Neural progenitor cell (in vitro differentiated cells): ENCODE data around the gene AUTS2. TPM values are rescaled to one million over a fixed set of nuclear protein-coding genes. Genes with fewer than 3 reads are reported as not detected.

ENCODE experiments used
- DNase-seq: peaks from one replicate; pipeline ENCODE4 v3.0.0-alpha.2; 2016; ENCODE audit warnings: low spot score
- H2AFZ ChIP-seq: fragments of 200-600 bp; sonication (generic); replicated peaks from 2 replicates; pipeline ENCODE4 v1.6.1; 2016; ENCODE audit warnings: antibody characterized with exemption
- H3F3A ChIP-seq: fragments of 200-600 bp; sonication (generic); 2 replicates; pipeline ENCODE4 v1.6.1; 2016; ENCODE audit warnings: antibody characterized with exemption, low read depth
- H3K27ac ChIP-seq: fragments of 200-600 bp; sonication (generic); 2 replicates; pipeline ENCODE4 v1.5.1; 2016; ENCODE audit warnings: mild to moderate bottlenecking
- H3K27me3 ChIP-seq: fragments of 200-600 bp; sonication (generic); 2 replicates; pipeline ENCODE4 v1.6.1; 2016; ENCODE audit warnings: mild to moderate bottlenecking, moderate library complexity
- H3K36me3 ChIP-seq: fragments of 200-600 bp; sonication (generic); 2 replicates; pipeline ENCODE4 v1.5.1; 2016
- H3K4me1 ChIP-seq: fragments of 200-600 bp; sonication (generic); 2 replicates; pipeline ENCODE4 v1.6.1; 2016; ENCODE audit warnings: mixed run types
- H3K4me2 ChIP-seq: fragments of 200-600 bp; sonication (generic); 2 replicates; pipeline ENCODE4 v1.6.1; 2016
- H3K4me3 ChIP-seq: fragments of 200-600 bp; sonication (generic); 2 replicates; pipeline ENCODE4 v1.5.1; 2016
- H3K79me2 ChIP-seq: fragments of 200-600 bp; sonication (generic); 2 replicates; pipeline ENCODE4 v1.6.1; 2016; ENCODE audit warnings: low read depth
- H3K9ac ChIP-seq: fragments of 200-600 bp; sonication (generic); 2 replicates; pipeline ENCODE4 v1.6.1; 2016
- H3K9me3 ChIP-seq: fragments of 200-600 bp; sonication (generic); 2 replicates; pipeline ENCODE4 v1.5.1; 2016; ENCODE audit warnings: low read depth
- H4K20me1 ChIP-seq: fragments of 200-600 bp; sonication (generic); 2 replicates; pipeline ENCODE4 v1.6.1; 2016; ENCODE audit warnings: low read depth
- H3K27ac Mint-ChIP-seq: 3 replicates; pipeline ENCODE4 v1.8.0; 2021; ENCODE audit warnings: mixed read lengths
- H3K27me3 Mint-ChIP-seq: 2 replicates; pipeline ENCODE4 v1.8.0; 2022; ENCODE audit warnings: low read depth, mild to moderate bottlenecking, inconsistent platforms, moderate library complexity, mixed read lengths; ENCODE audit not compliant: insufficient read depth
- H3K36me3 Mint-ChIP-seq: 3 replicates; pipeline ENCODE4 v1.8.0; 2021; ENCODE audit warnings: mixed read lengths
- H3K4me1 Mint-ChIP-seq: 3 replicates; pipeline ENCODE4 v1.8.0; 2021; ENCODE audit warnings: mixed read lengths
- H3K4me3 Mint-ChIP-seq: 3 replicates; pipeline ENCODE4 v1.8.0; 2021; ENCODE audit warnings: mild to moderate bottlenecking, moderate library complexity, mixed read lengths
- H3K9me3 Mint-ChIP-seq: 3 replicates; pipeline ENCODE4 v1.8.0; 2020; ENCODE audit warnings: mixed read lengths
- CTCF ChIP-seq: fragments of 200-600 bp; sonication (generic); IDR thresholded peaks from 2 replicates; pipeline ENCODE4 v1.5.1; 2017; ENCODE audit warnings: antibody characterized with exemption, mild to moderate bottlenecking
- EZH2 ChIP-seq: fragments of 200-600 bp; sonication (generic); IDR thresholded peaks from 2 replicates; pipeline ENCODE4 v1.6.1; 2017; ENCODE audit warnings: antibody characterized with exemption, mild to moderate bottlenecking, moderate library complexity
- EZH2phosphoT487 ChIP-seq: fragments of 200-600 bp; sonication (generic); IDR thresholded peaks from 2 replicates; pipeline ENCODE4 v1.6.1; 2017; ENCODE audit warnings: antibody characterized with exemption
- total RNA-seq: library from RNA; depleted of rRNA; stranded (reverse); fragments of >200 nt; gene quantifications from 2 replicates; pipeline ENCODE4 v1.2.3, GENCODE V29; 2015; ENCODE audit warnings: low replicate concordance

AUTS2 gene
- total RNA-seq, 1 donor from 2014 or later: 50.0 TPM

DNA sequence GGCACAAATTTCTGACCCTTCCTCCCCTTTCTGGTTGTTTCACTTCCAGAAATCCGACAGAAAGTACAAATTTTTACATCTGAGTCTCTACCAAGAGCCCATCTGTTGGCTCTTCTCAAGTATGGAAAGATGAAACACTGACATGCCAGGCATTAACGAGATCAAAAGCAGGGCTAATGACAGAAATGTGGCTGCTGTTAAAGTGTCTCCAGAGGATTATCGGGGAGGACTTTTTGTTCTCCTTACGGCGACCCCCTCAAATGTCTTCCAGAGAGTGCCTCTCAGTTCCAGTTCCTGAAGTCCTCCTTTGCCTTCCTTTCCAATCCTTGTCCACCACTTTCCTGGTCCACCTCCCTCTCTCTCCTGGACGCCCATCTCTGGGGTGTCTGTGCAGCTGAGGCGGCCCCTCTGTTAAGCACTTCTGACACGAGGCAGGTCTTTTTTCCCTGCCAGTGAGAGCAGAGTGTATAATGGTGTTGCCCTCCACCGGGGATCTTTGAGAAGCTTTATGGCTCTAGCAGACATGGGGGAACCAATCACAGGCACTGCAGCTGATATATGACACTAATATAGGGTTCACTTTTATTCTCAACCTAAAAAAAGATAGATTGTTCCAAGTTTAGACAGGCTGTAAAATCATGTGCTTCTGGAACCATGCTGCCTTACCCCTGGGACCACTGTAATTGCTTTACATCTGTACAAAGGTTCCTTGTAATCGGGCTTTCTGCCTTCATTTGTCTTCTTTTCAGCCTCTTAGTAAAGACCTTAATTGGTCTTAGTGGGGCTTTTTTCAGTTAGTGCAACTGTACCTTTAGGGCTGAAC lies 757.1 kb downstream of the AUTS2 start:
- no peaks in the 10 kb centered on the region for H3K36me3 ChIP-seq
- H3K9me3 ChIP-seq: no peaks in the 10 kb centered on the region
- no peak overlapping the region for H2AFZ ChIP-seq
- Mint-ChIP-seq H3K9me3 (no peaks in the 10 kb centered on the region), H3K4me1 (peaks cover 32% of the 10 kb centered on the region), H3K27ac (no peak overlapping the region), H3K4me3 (no peak overlapping the region), H3K27me3 (peaks cover 6% of the 10 kb centered on the region), H3K36me3 (peaks cover 6% of the 10 kb centered on the region)
- peaks cover 18% of the 10 kb centered on the region for H3K27me3 ChIP-seq
- H3K4me2 ChIP-seq: peak overlapping the region; percentile 62
- TF ChIP-seq CTCF (no peak), EZH2phosphoT487 (peak; percentile 94)
- peak; percentile 69 for DNase-seq
- no peak overlapping the region for H3K9ac ChIP-seq
- H3K4me3 ChIP-seq: no peak overlapping the region
- peaks cover 29% of the 10 kb centered on the region for H4K20me1 ChIP-seq
- peaks cover 46% of the 10 kb centered on the region for H3F3A ChIP-seq
- H3K27ac ChIP-seq: no peak overlapping the region
- peaks cover 45% of the 10 kb centered on the region for H3K4me1 ChIP-seq
- no peaks in the 10 kb centered on the region for H3K79me2 ChIP-seq

- Histone ChIP-seq H3K9me3 (no peaks in the 10 kb centered on the region), H3K27me3 (peaks cover 18% of the 10 kb centered on the region), H3K79me2 (no peaks in the 10 kb centered on the region), H3K4me2 (peak overlapping the region; percentile 62), H3K4me1 (peaks cover 45% of the 10 kb centered on the region), H2AFZ (no peak overlapping the region), H3K9ac (no peak overlapping the region), H3K4me3 (no peak overlapping the region), H3K27ac (no peak overlapping the region), H3K36me3 (no peaks in the 10 kb centered on the region), H4K20me1 (peaks cover 29% of the 10 kb centered on the region), H3F3A (peaks cover 46% of the 10 kb centered on the region)
- Mint-ChIP-seq H3K4me1 (peaks cover 32% of the 10 kb centered on the region), H3K36me3 (peaks cover 5% of the 10 kb centered on the region), H3K9me3 (no peaks in the 10 kb centered on the region), H3K27ac (no peak overlapping the region), H3K4me3 (no peak overlapping the region), H3K27me3 (peaks cover 3% of the 10 kb centered on the region)
- no peak for DNase-seq
- TF ChIP-seq CTCF: no peak
- TF ChIP-seq EZH2phosphoT487: no peak
- no peak for TF ChIP-seq EZH2
Observed at GRCh38 chr7:70356085-70356786, 758.0 kb downstream of the AUTS2 start.

- no peak overlapping the region for H3K27ac Mint-ChIP-seq
- Histone ChIP-seq H2AFZ (no peak overlapping the region), H4K20me1 (peaks cover 29% of the 10 kb centered on the region), H3K4me2 (peak overlapping the region; percentile 62), H3K79me2 (no peaks in the 10 kb centered on the region), H3K9ac (no peak overlapping the region), H3F3A (peaks cover 46% of the 10 kb centered on the region), H3K36me3 (no peaks in the 10 kb centered on the region), H3K27me3 (peaks cover 18% of the 10 kb centered on the region), H3K4me3 (no peak overlapping the region), H3K27ac (no peak overlapping the region), H3K4me1 (peaks cover 45% of the 10 kb centered on the region), H3K9me3 (no peaks in the 10 kb centered on the region)
- DNase-seq: no peak
- peaks cover 32% of the 10 kb centered on the region for H3K4me1 Mint-ChIP-seq
- no peak for TF ChIP-seq EZH2phosphoT487
- TF ChIP-seq EZH2: no peak
- TF ChIP-seq CTCF: no peak
- peaks cover 3% of the 10 kb centered on the region for H3K27me3 Mint-ChIP-seq
- H3K4me3 Mint-ChIP-seq: no peak overlapping the region
- H3K9me3 Mint-ChIP-seq: no peaks in the 10 kb centered on the region
- H3K36me3 Mint-ChIP-seq: peaks cover 2% of the 10 kb centered on the region
Observed at GRCh38 chr7:70356787-70357328, 758.6 kb downstream of the AUTS2 start.
